Ascending aorta (tissue), 2 donors: ENCODE results near the gene FGR. TPM values are rescaled to one million over a fixed set of nuclear protein-coding genes. Genes with fewer than 3 reads are reported as not detected.

Experiments used
- DNase-seq, 2 donors: peaks; one replicate each; pipeline ENCODE4 v3.0.0-alpha.2; 2019; ENCODE audit warnings: low spot score in 2 of 2
- H3K27ac ChIP-seq, 2 donors: fragments of 200-600 bp; sonication (generic); one replicate each; pipeline ENCODE4 v1.5.1; 2016 to 2017; ENCODE audit warnings: mild to moderate bottlenecking in 1 of 2
- H3K27me3 ChIP-seq: fragments of 200-600 bp; sonication (generic); one replicate; pipeline ENCODE4 v1.5.1; 2017
- H3K36me3 ChIP-seq, 2 donors: fragments of 200-600 bp; sonication (generic); one replicate each; pipeline ENCODE4 v1.5.1; 2016
- H3K4me1 ChIP-seq, 2 donors: fragments of 200-600 bp; sonication (generic); one replicate each; pipeline ENCODE4 v1.5.1; 2016 to 2017; ENCODE audit warnings: mild to moderate bottlenecking in 1 of 2
- H3K4me3 ChIP-seq, 2 donors: fragments of 200-600 bp; sonication (generic); one replicate each; pipeline ENCODE4 v1.5.1; 2016 to 2017; ENCODE audit warnings: mild to moderate bottlenecking in 1 of 2
- H3K9me3 ChIP-seq, 2 donors: fragments of 200-600 bp; sonication (generic); one replicate each; pipeline ENCODE4 v1.5.1; 2016
- CTCF ChIP-seq, 3 experiments: fragments of 200-600 bp in 2 of 3; fragments of 450-650 bp in 1 of 3; sonication (generic) in 2 of 3; IDR thresholded peaks; one replicate each; pipeline ENCODE4 v1.5.1; 2016 to 2019; ENCODE audit warnings: antibody characterized with exemption in 3 of 3, mild to moderate bottlenecking in 1 of 3, moderate library complexity in 1 of 3
- intact Hi-C: fragments of 100-400 bp; cut with DNase I; formaldehyde crosslinking; loops from one replicate; pipeline ENCODE4 v1.15.1; 2023
- total RNA-seq: library from RNA; depleted of rRNA; stranded (reverse); fragments of >200 nt; gene quantifications from one replicate; pipeline ENCODE4 v1.1.0, GENCODE V29; 2016

FGR gene
- total RNA-seq, 1 donor from 2014 or later, result 10.4 TPM

GRCh38 chr1:27652111-27652864, 17.3 kb upstream of the FGR start:
- intact Hi-C loops, result no loop called here
- Histone ChIP-seq H3K9me3 (no peaks in the 10 kb centered on the region), H3K27ac (no peak overlapping the region), H3K36me3 (no peaks in the 10 kb centered on the region), H3K27me3 (no peaks in the 10 kb centered on the region), H3K4me1 (peaks cover 0 to 13% of the 10 kb centered on the region in 2 donors), H3K4me3 (no peak overlapping the region)
- no peak for TF ChIP-seq CTCF (IDR thresholded peaks at IDR 0.05)
- no peak for DNase-seq

- Histone ChIP-seq H3K36me3 (no peaks in the 10 kb centered on the region), H3K4me1 (peaks cover 0 to 9% of the 10 kb centered on the region in 2 donors), H3K27ac (no peak overlapping the region), H3K4me3 (no peak overlapping the region), H3K27me3 (no peaks in the 10 kb centered on the region), H3K9me3 (no peaks in the 10 kb centered on the region)
- TF ChIP-seq CTCF (IDR thresholded peaks at IDR 0.05), result no peak
- no peak for DNase-seq
- intact Hi-C loops, result no loop called here
These were observed 15.7 kb upstream of the FGR start for GRCh38 chr1:27650539-27651175.

GRCh38 chr1:27650171-27650538, 15.2 kb upstream of the FGR start:
- no peak for DNase-seq
- peaks cover 0 to 9% of the 10 kb centered on the region in 2 donors for H3K4me1 ChIP-seq
- no peak overlapping the region for H3K27ac ChIP-seq
- intact Hi-C loops, result no loop called here
- TF ChIP-seq CTCF (IDR thresholded peaks at IDR 0.05), result no peak
- no peaks in the 10 kb centered on the region for H3K36me3 ChIP-seq
- H3K27me3 ChIP-seq, result no peaks in the 10 kb centered on the region
- no peaks in the 10 kb centered on the region for H3K9me3 ChIP-seq
- no peak overlapping the region for H3K4me3 ChIP-seq

GRCh38 chr1:27649306-27649635, 14.3 kb upstream of the FGR start:
- Histone ChIP-seq H3K27me3 (no peaks in the 10 kb centered on the region), H3K36me3 (no peaks in the 10 kb centered on the region), H3K27ac (no peak overlapping the region), H3K9me3 (no peaks in the 10 kb centered on the region), H3K4me3 (no peak overlapping the region), H3K4me1 (peaks cover 0 to 9% of the 10 kb centered on the region in 2 donors)
- no peak for DNase-seq
- intact Hi-C loops, result no loop called here
- no peak for TF ChIP-seq CTCF (IDR thresholded peaks at IDR 0.05)

GRCh38 chr1:27648602-27649305, 13.8 kb upstream of the FGR start:
- no peak for TF ChIP-seq CTCF (IDR thresholded peaks at IDR 0.05)
- Histone ChIP-seq H3K9me3 (no peaks in the 10 kb centered on the region), H3K4me1 (peaks cover 0 to 9% of the 10 kb centered on the region in 2 donors), H3K27ac (no peak overlapping the region), H3K36me3 (no peaks in the 10 kb centered on the region), H3K4me3 (no peak overlapping the region), H3K27me3 (no peaks in the 10 kb centered on the region)
- intact Hi-C loops, result no loop called here
- DNase-seq, result no peak
